ENCODE results near the gene SVIL.
"Not testable (repeated sequence)": the region's sequence is repeated elsewhere in the genome, so short reads cannot be mapped to it uniquely, and the experiment has no call there.

The SVIL gene

DNA sequence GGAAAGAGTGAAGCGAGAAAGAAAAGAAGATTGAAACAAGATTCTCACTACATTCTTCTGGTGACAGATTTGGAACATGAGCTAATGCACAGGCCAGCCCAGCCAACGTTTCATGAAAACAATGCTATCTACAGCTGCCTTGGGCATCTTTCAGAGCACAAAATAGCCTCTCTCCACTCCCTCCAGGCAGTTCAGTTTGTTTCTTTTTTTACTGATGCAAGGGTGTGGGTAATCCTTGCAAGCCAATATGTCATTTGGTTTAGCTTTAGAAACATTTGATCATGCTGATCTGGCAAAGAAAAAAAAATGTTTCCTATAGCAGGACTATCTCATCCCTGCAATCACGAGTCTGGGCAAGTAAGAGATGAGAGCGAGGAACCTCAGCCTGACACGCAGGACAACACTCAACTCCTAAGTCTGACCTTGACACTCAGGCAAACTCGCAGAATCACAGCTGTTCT lies 35.9 kb downstream of the SVIL start:
- in situ Hi-C loops (cut with HindIII; ENCODE audit: low pct_unique_long_range_greater_than_20kb, low sequenced_read_pairs), result no loop called here
- no peak for DNase-seq (ENCODE audit: low read depth in 1 of 2, low spot score in 1 of 2)
- TF ChIP-seq JUND (IDR thresholded peaks at IDR 0.05; ENCODE audit: low read depth), result no peak

GRCh38 chr10:29596826-29597225 lies 37.9 kb downstream of the SVIL start:
- no peak for DNase-seq (ENCODE audit: low read depth in 1 of 2, low spot score in 1 of 2)
- TF ChIP-seq JUND (IDR thresholded peaks at IDR 0.05; ENCODE audit: low read depth), result no peak
- in situ Hi-C loops (cut with HindIII; ENCODE audit: low pct_unique_long_range_greater_than_20kb, low sequenced_read_pairs), result no loop called here

- in situ Hi-C loops (cut with HindIII; ENCODE audit: low pct_unique_long_range_greater_than_20kb, low sequenced_read_pairs), result no loop called here
- DNase-seq (ENCODE audit: low read depth in 1 of 2, low spot score in 1 of 2), result no peak
- no peak for TF ChIP-seq JUND (IDR thresholded peaks at IDR 0.05; ENCODE audit: low read depth)
Measured at GRCh38 chr10:29596356-29596755, 38.4 kb downstream of the SVIL start.

DNA sequence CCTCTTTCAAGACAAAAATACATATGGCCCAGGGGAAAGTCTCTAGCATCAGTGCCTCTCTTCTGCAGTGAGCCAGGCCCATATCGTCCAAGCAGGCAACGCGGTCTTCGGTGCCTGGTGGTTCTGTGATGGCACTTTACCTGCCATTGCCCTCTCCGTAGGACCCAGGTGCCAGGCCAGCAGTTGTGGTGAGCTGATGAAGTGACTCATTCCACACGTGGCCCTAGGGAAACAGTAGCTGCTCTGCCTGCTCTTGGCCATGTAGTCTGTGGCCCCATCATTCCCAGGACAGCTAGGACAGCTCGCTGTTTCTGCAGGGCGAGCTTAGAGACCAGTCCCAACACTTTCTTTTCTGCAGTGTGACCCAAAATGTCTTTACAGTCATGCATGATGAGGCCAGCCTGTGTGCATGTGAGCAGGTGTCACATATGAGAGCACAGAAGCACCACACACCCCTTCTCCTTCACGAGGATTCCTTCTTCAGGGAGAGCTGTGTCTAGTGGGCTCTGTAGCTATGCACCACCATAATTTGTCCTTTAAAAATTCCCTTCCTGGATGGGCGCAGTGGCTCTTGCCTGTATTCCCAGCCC lies 39.0 kb downstream of the SVIL start:
- DNase-seq (ENCODE audit: low read depth in 1 of 2, low spot score in 1 of 2), result no peak
- no peak for TF ChIP-seq JUND (IDR thresholded peaks at IDR 0.05; ENCODE audit: low read depth)
- in situ Hi-C loops (cut with HindIII; ENCODE audit: low pct_unique_long_range_greater_than_20kb, low sequenced_read_pairs), result no loop called here

DNA sequence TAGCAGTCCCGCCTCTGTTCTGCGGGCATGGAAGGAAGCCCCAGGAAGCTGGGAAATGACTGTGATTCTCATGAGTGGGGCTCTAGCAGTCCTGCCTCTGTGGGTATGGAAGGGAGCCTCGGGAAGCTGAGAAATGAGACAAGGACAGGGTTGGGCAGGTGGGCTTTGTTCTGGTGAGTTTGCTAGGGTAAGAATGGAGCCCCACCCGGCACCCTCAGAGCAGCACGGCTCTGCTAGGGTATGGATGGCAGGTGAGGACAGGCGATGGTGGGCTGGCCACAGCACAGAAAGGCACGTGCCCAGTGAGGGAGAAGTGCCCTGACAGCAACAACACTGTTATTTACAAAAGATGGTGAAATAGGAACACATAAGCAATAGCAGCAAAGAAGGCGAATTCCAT lies 39.6 kb downstream of the SVIL start:
- in situ Hi-C loops (cut with HindIII; ENCODE audit: low pct_unique_long_range_greater_than_20kb, low sequenced_read_pairs), result no loop called here
- TF ChIP-seq JUND (IDR thresholded peaks at IDR 0.05; ENCODE audit: low read depth), result no peak
- no peak for DNase-seq (ENCODE audit: low read depth in 1 of 2, low spot score in 1 of 2)

GRCh38 chr10:29591651-29591968 lies 43.2 kb downstream of the SVIL start:
- no peak for DNase-seq (ENCODE audit: low read depth in 1 of 2, low spot score in 1 of 2)
- in situ Hi-C loops (cut with HindIII; ENCODE audit: low pct_unique_long_range_greater_than_20kb, low sequenced_read_pairs), result no loop called here
- TF ChIP-seq JUND (IDR thresholded peaks at IDR 0.05; ENCODE audit: low read depth), result no peak

- TF ChIP-seq JUND (IDR thresholded peaks at IDR 0.05; ENCODE audit: low read depth), result 0 out of 2 replicates have a peak, but pooled peaks have one; percentile 14
- in situ Hi-C loops (cut with HindIII; ENCODE audit: low pct_unique_long_range_greater_than_20kb, low sequenced_read_pairs), result no loop called here
- DNase-seq (ENCODE audit: low read depth in 1 of 2, low spot score in 1 of 2), result no peak
Measured at GRCh38 chr10:29590915-29591650, 43.7 kb downstream of the SVIL start.

GRCh38 chr10:29588629-29589421 lies 45.9 kb downstream of the SVIL start:
- no peak for TF ChIP-seq JUND (IDR thresholded peaks at IDR 0.05; ENCODE audit: low read depth)
- in situ Hi-C loops (cut with HindIII; ENCODE audit: low pct_unique_long_range_greater_than_20kb, low sequenced_read_pairs), result no loop called here
- peak in 1 of 2 experiments; percentile 33 for DNase-seq (ENCODE audit: low read depth in 1 of 2, low spot score in 1 of 2)

GRCh38 chr10:29587750-29588628 lies 46.8 kb downstream of the SVIL start:
- in situ Hi-C loops (cut with HindIII; ENCODE audit: low pct_unique_long_range_greater_than_20kb, low sequenced_read_pairs); DNase-seq (ENCODE audit: low read depth in 1 of 2, low spot score in 1 of 2): not testable (repeated sequence)

DNA sequence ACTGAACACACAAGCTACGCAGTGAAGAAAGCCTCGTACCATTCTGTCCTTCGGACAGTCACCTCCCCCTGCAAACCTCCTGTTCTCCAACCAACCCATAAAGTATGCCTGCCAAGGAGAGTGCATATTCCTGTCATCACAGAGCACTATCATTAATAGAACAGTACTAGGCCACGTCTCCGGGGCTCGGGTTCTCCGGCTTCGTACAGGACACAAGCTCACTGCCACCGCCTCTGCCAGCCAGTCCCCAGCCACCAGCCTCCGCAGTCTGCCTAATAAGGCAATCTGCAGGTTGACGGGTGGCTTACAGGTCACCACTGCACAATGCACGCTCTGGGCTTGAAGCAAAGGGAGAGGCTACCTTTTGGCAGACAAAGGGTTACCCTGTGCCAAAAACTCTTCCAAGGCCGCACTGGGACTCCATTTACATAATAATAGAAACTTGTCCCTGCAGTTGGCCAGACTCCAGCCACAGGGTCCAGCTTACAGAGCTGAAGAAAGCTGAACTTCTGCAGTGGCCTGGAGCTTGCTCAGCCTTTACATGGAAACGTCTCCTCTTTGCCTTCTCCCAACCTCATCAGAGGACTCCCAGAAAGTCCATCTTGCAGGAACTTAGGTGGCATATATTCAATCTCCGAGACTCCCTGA lies 47.5 kb downstream of the SVIL start:
- DNase-seq (ENCODE audit: low read depth in 1 of 2, low spot score in 1 of 2); in situ Hi-C loops (cut with HindIII; ENCODE audit: low pct_unique_long_range_greater_than_20kb, low sequenced_read_pairs): not testable (repeated sequence)

DNA sequence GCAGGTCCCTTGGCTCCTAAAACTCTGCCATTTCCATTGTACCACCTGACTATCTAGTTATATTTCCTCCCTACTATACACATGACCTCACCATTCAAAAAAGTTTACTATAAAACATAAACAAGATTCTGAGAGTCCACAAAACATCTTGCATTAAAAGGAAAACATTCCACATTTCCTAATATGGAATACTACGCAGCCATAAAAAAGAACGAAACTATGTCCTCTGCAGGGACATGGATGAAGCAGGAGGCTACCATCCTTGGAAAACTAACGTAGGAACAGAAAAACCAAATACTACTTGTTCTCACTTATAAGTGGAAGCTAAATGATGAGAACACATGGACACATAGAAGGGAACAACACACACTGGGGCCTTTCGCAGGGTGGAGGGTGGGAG lies 48.3 kb downstream of the SVIL start:
- in situ Hi-C loops (cut with HindIII; ENCODE audit: low pct_unique_long_range_greater_than_20kb, low sequenced_read_pairs), result no loop called here
- no peak for DNase-seq (ENCODE audit: low read depth in 1 of 2, low spot score in 1 of 2)
- TF ChIP-seq JUND (IDR thresholded peaks at IDR 0.05; ENCODE audit: low read depth), result no peak

DNA sequence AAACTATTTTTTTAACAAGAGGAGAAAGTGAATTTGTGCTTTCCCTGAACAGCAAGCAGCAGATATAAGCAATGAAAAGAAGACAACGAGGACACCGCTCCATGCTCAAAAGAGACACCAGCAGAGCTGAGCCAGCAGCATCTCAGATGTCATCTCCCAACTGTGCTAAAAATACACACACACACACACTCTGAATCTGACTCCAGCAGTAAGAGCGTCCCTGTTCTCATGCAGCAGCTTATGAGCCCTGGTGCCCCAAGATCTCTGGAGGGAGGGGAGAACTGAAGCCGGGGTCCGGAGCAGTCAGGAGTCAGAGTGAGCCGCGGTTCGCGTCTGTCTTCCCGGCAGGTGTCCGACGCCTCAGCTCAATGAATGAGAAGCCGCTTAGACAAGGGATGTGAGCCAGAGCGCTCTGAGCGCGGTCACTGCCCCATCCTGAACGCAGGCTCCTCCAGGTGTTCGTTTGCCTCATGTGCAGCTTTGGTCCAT lies 49.2 kb downstream of the SVIL start:
- TF ChIP-seq JUND (IDR thresholded peaks at IDR 0.05; ENCODE audit: low read depth), result no peak
- in situ Hi-C loops (cut with HindIII; ENCODE audit: low pct_unique_long_range_greater_than_20kb, low sequenced_read_pairs), result no loop called here
- DNase-seq (ENCODE audit: low read depth in 1 of 2, low spot score in 1 of 2), result peak in 1 of 2 experiments; percentile 70
